Heart left ventricle (tissue), 13 donors: Measurements from ENCODE around the gene BCAS4.

Experiments
- CTCF ChIP-seq, 12 donors: fragments of 200-600 bp; sonication (generic) in 4 of 12; IDR thresholded peaks; one replicate each; pipeline versions ENCODE4 v1.5.0 to v1.8.0; 2018 to 2022; ENCODE audit warnings: antibody characterized with exemption in 12 of 12, mild to moderate bottlenecking in 5 of 12
- POLR2A ChIP-seq, 2 donors: fragments of 450-650 bp; IDR thresholded peaks; one replicate each; pipeline ENCODE4 v1.6.1; 2017; ENCODE audit warnings: antibody characterized with exemption in 2 of 2, mild to moderate bottlenecking in 2 of 2, moderate library complexity in 2 of 2
- donor health status: ischemic (EF 13 %, LVEDD 7.1; RV severe dilation, severe dysfunction).
- donor health status: DM: no; HTN: yes; CAD: no.
- donor health status: DM: no; HTN: no; CAD: no.
- donor health status: ischemic (EF 25% LVEDD 6.9; RV normal size, moderate dysfunction).
- donor health status: ischemic (EF 25% LVEDD 5.7; RV mildly dilated, moderate dysfunction).
- donor health status: ischemic (EF 35%, LVEDD 5.7; RV mildly dilated, moderate dysfunction).
- donor health status: nonischemic (EF 11% LVEDD 7.7; RV severe dilation, severe dysfunction).
- donor health status: DM: yes; HTN: yes; CAD: no.
- donor health status: PGD.
- donor health status: ischemic (EF 29% LVEDD 5.4; RV normal size, mild dysfunction).
- donor health status: nonischemic (EF 23%, LVEDD 6.1; RV moderate dilation, normal function).

- TF ChIP-seq CTCF (IDR thresholded peaks at IDR 0.05): no peak
- TF ChIP-seq POLR2A (IDR thresholded peaks at IDR 0.05): no peak
Measured at GRCh38 chr20:50879649-50880550, 85.0 kb downstream of the BCAS4 start.
